GM19395 (cell line): ENCODE results near the gene RBM5.
"Not testable (repeated sequence)": the region's sequence is repeated elsewhere in the genome, so short reads cannot be mapped to it uniquely, and the experiment has no call there.

Source experiments
- ATAC-seq: cut with Tn5 transposase; IDR thresholded peaks from one replicate; pipeline ENCODE4 v1.9.1; 2021; ENCODE audit warnings: mild to moderate bottlenecking, moderate library complexity; ENCODE audit not compliant: unreplicated experiment

RBM5 gene

DNA sequence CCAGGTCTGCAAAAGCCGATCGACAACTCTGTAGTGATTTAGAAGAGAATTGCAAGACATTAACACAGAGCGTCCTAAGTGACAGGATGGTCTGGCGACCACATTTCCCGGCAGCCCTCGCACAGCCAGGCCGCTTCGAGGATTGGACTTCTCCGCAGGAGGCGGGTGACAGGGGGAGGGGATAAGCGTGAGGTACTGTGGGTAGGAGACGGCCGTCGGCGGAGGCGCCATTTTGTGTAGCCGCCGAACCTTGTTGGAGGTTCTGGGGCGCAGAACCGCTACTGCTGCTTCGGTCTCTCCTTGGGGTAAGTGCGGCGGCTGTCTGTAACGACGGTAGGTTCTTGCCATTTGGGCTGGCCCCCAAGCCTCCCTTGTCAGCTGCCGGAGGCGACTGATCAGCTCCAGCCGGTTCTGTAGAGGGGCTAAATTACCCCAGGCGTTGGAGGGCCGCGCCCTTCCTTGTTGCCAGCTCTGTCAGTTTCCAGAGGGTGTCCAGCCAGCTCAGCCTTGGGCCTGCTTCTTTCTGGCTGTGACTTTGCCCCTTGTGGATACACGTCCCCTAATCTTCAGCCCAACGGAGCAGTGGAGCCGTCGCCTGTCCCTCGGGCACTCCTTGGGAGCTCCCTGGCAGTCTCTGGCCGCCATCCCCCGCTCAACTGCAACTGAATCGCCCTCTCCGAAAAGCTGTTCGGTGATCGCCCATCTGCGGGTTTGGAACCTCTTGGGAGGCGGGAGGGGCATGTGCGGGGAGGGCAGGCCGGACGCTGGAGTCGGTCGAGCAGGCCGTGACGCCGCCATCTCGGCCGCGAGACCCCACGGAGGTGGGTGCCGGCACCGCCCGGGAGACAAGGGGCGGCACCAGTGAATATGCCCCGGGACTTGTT is at the start of gene RBM5:
Gene RBM5, plus strand, starts transcription at position 195 of the 884 bp plus-strand sequence. CDS start 1,516 bp downstream, outside the sequence.
- ATAC-seq, result peak; percentile 99

DNA sequence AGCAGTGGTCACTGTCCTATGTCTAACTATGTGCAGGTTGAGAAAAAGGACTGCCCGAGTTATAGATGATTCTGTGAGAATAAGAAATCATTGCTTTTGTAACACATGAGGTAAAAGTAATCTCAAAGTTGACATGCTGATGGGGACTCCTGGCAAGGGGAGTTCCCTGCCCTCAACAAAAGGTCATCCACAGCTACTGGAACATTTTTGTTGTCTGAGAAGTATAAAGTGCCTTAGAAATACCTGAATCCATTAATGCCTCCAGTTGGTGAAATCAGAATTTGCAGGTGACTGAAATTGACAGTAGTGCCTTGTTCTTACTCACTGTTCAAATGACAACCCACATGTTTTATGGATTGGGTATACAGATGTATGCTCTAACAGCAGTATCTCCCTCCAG is 43.7 kb upstream of the RBM5 start:
- ATAC-seq, result no peak

DNA sequence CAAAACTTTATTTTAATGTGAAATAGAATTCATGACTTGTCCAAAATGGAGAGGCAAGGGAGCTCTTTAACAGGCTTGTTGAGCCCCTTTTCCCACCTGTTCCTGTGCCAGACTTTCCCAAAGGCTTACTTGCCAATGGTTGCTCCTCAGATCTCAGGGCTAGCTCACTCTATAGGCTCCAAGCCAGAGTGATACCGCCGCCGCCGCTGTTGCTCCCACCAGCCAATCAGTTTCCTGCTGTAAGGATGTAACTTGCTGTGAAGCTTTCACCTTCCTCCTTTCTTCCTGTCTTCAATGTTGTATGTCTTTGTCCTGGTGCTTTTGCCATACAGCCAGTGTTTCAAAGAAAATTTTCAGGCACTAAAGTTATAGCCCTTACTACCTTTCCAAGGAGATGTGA is 41.3 kb upstream of the RBM5 start:
- ATAC-seq, result no peak

DNA sequence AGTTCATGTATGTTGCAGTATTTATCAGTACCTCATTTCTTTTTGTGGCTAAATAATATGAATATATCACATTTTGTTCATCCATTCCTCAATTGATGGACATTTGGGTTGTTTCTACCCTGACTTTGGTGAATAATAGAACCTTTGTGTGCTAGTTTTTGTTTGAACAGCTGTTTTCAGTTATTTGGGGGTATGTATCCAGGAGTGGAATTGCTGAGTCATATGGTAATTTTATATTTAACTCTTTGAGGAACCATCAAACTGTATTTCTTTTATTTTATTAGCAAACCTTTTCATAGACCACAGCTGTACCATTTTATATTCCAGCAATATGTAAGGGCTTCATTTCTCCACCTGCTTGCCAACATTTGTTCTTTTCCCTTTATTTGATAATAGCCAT is 38.4 kb upstream of the RBM5 start:
- no peak for ATAC-seq

DNA sequence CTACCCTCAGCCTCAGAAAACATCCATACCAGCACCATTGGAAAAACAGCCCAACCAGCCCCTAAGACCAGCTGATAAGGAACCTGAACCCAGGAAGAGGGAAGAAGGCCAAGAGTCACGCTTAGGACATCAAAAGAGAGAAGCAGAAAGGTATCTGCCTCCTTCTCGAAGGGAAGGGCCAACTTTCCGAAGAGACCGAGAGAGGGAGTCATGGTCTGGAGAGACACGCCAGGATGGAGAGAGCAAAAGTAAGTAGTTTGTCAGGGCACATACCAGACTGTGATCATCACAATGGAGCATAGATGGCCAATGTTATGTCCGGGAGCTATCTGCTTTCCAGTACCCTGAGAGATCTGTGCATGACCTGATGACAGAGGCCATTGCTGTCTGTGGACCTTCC is 31.0 kb upstream of the RBM5 start:
- no peak for ATAC-seq

DNA sequence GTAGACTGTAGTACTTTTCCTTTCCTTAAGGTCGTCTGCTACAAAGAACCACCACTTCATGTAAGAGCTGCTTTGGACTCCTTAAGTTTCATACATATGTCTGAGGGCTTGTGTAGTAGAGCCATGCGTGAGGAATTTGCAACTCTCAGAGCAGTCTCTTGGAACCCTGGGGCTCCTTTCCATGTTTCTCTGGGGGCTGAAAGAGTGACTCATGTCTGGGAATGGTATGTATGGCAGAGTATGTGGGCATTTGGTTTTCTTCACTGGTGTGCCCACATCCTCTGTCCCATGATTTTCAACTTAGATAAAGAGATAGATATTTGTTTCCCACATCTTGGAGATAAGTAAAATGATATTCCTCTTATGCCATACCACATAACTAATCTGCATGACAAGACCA is 20.6 kb upstream of the RBM5 start:
- ATAC-seq, result no peak

DNA sequence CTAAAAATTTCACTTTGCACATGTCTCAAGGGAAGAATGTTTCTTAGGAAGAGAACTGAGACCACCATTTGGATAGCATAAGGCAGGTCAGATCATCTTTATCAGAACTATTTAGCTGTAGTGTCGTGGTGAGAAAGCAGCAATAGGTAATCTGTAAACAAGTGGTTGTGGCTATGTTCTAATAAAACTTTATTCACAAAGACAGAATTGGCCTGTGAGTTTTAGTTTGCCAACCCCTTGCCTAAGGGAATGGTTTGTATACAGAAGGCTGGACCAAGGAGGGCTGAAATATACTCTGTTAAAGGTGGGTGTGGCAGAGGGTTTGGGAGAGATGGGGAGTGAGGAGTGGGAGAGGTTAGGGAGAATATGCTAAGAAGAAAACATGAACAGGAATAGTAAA is 10.6 kb upstream of the RBM5 start:
- no peak for ATAC-seq

DNA sequence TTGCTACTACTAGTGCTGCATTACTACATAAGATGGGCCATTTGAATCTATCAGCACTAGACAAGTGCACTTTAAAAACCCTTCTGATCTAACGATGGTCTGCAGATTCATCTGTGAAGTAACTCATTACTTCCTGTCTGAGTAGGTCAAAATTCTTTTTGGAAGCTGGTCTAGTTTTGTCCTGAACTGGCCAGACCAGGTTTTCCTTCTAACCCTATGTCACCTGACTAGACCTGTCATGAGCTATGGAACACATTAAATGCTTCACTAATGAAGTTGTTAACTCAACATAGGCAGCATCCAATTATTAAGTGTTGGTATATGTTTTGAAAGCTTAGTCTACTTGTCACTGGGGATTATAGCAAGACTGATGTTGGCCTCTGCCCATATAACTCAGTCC is 10.1 kb upstream of the RBM5 start:
- no peak for ATAC-seq

DNA sequence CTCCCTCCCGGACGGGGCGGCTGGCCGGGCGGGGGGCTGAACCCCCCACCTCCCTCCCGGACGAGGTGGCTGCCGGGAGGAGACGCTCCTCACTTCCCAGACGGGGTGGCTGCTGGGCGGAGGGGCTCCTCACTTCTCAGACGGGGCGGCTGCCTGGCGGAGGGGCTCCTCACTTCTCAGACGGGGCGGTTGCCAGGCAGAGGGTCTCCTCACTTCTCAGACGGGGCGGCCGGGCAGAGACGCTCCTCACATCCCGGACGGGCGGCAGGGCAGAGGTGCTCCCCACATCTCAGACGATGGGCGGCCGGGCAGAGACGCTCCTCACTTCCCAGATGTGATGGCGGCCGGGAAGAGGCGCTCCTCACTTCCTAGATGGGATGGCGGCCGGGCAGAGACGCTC is 3.8 kb upstream of the RBM5 start:
- not testable (repeated sequence) for ATAC-seq

DNA sequence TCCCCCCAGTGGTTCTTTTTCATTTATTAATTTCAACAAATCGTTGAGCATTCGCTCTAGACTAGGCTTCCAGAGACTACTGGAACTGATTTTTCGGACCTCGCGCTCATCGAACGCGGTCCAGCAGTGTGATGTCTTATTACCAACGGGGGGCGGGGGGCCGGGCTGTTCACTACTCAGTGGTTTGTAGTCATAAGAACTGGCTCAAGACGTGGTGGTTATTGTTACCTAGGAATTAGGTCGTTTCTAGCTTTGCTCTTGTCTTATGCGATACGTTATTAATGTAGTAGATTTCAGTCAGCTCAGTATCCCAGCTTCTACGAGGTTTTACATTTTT is 858 bp downstream of the RBM5 start:
- peak; percentile 10 for ATAC-seq

DNA sequence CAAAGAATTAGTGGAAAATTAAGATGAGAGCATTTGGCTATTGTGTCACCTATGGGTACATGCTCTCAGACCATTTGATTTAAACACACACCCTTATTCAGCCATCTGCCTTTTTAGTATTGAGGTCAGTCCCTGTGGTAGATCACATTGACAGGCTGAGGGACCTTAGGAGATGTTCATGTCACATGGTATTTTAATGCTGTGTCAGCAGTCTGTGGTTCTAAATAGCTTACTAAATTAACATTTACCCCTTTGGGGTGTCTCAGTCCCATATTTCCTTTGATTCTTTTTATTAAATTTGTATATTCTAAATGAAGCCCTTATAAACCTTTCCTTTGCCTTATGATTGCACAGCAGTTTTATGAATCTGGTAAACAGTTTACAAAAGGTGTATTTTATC is 2.3 kb downstream of the RBM5 start:
- no peak for ATAC-seq

DNA sequence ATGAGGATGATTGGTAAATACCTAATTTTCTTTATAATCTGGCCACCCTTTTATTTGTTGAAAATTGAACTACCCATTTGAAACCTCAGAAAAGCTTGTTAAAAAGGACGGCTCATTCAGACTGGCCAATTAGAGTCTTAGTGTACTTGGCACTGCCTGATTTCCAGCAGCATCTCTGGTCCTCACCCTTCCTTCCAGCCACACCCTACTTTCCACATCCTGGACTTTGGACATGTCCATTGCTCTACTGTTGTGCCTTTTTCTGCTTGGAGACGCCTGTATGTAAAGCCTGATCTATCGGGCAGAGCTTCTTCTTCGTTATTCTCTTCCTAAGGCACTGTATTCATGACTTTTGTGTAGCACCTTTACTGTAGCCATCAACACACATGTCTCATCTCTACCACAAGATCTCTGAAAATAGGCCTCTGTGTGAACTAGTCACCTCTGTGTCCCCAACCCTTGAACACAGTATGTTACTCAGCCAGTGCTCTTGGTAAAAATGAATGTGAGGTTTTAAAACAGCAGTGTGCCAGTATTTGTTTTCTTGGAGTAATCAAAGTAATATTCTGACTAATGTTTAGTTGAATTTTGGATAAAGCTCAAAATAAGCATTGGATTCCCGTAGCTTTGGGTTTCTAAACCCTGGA is 6.8 kb downstream of the RBM5 start:
- no peak for ATAC-seq

DNA sequence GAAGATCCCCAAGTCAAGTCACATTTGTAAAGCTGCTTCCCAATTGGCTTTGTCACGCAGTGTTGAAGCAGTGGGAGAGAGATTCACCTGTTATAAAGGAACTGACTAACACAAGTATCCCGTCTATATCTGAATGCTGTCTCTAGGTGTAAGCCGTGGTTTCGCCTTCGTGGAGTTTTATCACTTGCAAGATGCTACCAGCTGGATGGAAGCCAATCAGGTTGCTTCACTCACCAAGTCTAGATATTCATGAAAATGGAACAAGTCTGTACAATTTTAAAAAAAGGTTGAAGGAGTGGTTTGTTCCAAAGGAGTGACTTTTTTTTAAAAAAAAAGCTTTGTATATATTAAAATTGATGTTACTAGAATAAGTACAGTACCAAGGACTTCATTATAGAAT is 11.7 kb downstream of the RBM5 start:
- no peak for ATAC-seq

DNA sequence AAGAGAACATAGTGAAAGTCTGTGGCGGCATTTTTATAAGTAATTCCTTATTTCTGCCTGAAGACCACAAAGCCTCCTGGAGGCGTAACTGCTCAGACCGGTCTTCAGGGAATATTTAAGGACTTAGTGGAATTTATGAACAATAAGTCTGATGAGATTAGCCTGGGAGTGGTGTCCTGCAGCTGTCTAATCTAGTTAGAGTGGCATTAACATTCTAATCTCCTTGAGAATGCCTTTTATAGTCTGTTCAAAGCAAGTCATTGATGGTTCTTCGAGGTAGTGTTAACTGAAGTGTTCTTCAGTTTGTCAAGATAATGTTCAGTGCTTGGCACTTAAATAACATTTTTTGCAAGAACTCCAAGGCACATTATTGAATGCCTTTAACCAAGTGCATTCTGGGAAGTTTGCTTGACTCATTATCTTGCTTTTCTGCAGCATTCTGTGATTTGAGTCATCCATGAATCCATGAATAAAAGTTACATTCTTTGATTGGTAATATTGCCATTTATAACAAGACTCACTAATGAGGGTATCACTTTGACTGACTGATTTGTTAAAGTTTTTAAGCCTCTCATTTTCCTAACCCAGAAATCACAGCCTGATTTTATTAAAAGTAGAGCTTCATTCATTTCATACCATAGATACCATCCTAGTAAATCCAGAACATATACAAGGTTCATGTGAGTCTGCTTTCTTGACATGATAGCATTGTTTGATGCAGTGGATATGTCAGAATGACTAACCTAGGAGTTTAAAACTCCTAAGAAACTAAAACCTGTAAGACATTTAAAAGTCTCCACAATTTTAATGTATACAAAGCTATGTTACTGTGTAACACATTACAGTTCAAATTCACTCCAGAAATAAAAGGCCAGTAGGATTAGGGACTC is 12.5 kb downstream of the RBM5 start:
- no peak for ATAC-seq

DNA sequence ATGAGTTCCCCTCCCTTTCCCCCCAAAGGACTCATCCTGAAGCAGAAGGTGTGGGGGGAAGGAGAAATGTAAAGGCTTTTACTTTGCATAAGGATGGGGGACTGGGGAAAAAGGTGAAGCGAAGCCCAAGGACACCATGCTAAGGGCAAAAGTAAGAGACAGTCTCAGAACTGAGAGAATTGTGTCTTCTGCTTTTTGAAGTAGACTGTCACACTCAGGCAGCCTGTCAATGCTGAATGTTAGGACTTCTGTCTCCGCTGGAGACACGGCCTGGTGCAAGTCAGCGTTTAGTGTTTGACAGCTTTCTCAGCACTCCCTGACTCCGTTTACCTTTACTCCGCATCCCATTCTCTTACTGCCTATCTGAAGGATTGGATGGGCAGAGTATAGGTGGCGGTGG is 13.8 kb downstream of the RBM5 start:
- ATAC-seq, result no peak

DNA sequence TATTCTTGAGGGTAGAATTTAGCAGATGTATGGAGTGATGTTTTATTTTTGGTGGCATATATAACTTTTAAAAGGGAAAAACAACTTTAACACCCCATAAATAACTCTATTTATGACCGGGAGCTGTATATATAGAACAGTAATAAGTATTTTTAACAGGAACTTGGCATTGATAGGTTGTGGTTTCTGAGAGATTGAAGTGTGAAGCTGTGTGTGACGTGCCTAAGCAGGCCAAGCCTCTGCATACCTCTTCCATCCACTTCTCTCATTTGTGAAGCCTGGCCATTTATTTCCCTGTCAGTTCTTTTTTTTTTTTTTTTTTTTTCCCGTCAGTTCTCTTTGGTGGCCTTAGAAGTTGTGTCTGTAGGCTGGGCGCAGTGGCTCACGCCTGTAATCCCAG is 23.0 kb downstream of the RBM5 start:
- ATAC-seq, result no peak

DNA sequence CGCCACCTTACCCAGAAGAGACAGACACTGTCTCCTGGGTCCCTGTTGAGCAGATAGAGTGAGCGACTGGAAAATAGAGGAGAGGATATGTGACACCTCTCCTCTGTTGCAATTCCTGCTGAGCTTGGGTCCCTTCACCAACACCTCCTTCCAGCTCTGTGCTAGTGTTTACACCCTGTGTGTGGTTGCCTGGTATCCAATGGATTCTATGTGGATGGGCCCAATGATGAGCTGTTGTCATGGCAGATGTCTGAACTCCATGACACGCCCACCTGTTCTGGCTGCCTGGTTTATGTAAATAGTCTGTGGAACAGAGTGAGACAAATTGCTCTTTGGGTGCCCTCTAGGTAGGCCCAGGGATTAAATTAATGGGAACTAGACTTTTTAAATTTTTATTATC is 23.7 kb downstream of the RBM5 start:
- no peak for ATAC-seq

DNA sequence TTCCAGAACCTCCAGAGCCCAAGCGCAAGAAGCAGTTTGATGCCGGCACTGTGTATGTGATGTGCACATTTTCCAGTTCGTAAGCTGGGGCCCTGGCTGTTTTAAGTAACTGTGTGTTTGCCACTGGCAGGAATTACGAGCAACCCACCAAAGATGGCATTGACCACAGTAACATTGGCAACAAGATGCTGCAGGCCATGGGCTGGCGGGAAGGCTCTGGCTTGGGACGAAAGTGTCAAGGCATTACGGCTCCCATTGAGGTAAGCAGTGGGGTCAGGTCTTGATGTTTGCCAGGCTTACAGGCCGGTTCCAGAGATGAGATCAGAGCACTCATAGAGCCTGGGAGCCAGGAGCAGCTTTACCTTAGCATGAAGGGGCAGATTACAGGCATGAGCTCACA is 28.4 kb downstream of the RBM5 start:
- no peak for ATAC-seq

DNA sequence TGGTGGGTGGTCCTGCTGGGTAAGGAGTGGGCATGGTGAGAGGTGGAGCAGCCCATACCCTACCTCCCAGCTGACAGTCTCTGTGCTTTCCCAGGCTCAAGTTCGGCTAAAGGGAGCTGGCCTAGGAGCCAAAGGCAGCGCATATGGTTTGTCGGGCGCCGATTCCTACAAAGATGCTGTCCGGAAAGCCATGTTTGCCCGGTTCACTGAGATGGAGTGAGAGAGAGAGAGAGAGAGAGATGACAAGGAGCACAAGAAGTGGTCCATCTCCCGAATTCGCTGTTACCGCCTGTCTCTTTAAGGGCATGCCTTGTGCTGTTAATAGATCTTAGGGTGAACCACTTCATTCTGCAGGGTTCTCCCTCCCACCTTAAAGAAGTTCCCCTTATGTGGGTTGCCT is 29.5 kb downstream of the RBM5 start:
- no peak for ATAC-seq

DNA sequence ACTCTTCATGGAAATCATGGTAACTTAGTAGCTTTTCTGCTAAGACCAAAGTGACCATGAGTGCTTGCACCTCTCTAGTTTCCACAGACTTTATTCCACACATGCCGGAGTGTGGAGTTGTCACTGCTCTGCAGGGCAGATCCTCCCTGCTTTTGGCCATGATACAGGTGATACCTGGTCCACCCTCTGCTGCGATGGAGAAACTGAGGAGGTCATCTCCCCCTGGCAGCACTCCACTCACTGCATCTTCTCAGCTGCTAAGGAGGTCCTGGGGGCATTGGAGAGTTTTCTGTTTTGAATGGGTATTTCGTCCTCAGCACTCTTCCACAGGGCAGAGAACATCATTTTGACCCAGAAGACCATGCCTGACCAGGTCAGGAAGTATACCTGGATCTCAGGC is 31.1 kb downstream of the RBM5 start:
- no peak for ATAC-seq

DNA sequence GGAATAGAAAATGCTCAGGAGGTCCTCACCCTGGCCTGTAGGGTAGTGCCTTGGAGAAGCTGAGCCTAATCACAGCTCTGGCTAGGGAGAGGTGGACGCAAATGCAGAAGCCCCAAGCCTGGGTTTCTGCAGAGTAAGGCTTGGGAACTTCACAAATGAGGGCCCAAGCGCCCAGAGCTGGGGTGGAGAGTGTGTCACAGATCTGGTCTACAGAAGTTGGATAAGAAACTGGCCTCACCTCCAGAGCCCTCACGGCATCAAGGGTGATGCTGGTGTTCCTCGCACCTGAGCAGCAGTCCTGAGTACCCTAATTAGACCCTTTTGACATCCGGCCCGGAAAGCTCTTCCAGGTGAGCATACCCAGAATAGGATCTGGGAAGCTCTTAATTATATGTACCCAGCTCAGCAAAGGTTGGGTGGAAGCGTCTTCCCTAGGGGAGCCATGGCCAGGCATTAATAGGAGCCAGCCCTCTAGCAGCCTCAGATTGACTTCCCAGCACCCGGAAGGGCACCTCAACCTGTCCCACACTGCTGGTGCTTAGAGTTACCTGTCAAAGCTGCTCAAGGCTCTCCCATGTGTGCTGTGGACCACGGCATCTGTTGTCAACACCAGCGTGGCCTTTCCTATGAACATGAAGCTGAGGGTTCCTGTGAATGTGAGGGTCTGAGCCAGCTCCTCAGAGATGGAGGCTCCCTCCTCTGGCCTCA is 31.8 kb downstream of the RBM5 start:
- no peak for ATAC-seq
